Embryonic facial prominence (tissue), 1 donor: Measurements from ENCODE around the gene SMAD9.

Experiments
- DNase-seq: peaks from one replicate; pipeline ENCODE4 v3.0.0-alpha.2; 2016; ENCODE audit errors: extremely low spot score

The SMAD9 gene

GRCh38 chr13:36817996-36818803, 101.8 kb downstream of the SMAD9 start:
- DNase-seq, result no peak

- no peak for DNase-seq
Observed at GRCh38 chr13:36815062-36815461, 105.0 kb downstream of the SMAD9 start.

GRCh38 chr13:36814465-36814864, 105.6 kb downstream of the SMAD9 start:
- no peak for DNase-seq

GRCh38 chr13:36813225-36813624, 106.8 kb downstream of the SMAD9 start:
- no peak for DNase-seq

- DNase-seq, result no peak
Observed at GRCh38 chr13:36807616-36808015, 112.4 kb downstream of the SMAD9 start.

GRCh38 chr13:36806102-36806501, 113.9 kb downstream of the SMAD9 start:
- DNase-seq, result no peak

GRCh38 chr13:36804588-36804987, 115.5 kb downstream of the SMAD9 start:
- DNase-seq, result no peak

GRCh38 chr13:36801035-36801434, 119.0 kb downstream of the SMAD9 start:
- no peak for DNase-seq

- no peak for DNase-seq
Observed at GRCh38 chr13:36796052-36796451, 124.0 kb downstream of the SMAD9 start.

GRCh38 chr13:36795463-36795862, 124.6 kb downstream of the SMAD9 start:
- no peak for DNase-seq
